Measurements from ENCODE around the gene PAK5. TPM values are rescaled to one million over a fixed set of nuclear protein-coding genes. Genes with fewer than 3 reads are reported as not detected.

The PAK5 gene
- total and polyA plus RNA-seq, 2 of the 13 experiments (the other 11 are each of a cell fraction or from before 2014, with no cell fraction given), result not detected

DNA sequence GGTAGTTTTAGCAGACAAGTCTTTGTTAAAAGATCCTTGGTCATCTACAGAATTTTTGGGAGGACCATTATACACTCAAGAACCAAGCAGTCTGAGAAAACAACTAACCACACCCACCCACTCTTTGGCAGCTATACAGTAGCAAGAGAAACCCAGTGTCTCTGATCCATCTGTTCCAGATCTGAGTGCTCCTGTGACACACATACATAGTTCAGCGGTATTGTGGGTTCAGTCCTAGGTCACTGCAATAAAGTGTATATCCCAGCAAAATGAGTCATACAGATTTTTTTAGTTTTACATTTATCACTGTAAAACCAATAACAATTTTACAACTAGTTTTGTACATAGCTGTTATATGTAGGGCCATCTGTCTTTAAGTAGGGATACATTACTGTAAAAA is 47.4 kb upstream of the PAK5 start:
- CTCF ChIA-PET (ENCODE audit: low intra/inter-chr PET ratio, low total read pairs), result no interaction called here
- no peak for TF ChIP-seq RAD21 (CRISPR knock-in tag; IDR thresholded peaks at IDR 0.05)
- TF ChIP-seq, protein P1, sequence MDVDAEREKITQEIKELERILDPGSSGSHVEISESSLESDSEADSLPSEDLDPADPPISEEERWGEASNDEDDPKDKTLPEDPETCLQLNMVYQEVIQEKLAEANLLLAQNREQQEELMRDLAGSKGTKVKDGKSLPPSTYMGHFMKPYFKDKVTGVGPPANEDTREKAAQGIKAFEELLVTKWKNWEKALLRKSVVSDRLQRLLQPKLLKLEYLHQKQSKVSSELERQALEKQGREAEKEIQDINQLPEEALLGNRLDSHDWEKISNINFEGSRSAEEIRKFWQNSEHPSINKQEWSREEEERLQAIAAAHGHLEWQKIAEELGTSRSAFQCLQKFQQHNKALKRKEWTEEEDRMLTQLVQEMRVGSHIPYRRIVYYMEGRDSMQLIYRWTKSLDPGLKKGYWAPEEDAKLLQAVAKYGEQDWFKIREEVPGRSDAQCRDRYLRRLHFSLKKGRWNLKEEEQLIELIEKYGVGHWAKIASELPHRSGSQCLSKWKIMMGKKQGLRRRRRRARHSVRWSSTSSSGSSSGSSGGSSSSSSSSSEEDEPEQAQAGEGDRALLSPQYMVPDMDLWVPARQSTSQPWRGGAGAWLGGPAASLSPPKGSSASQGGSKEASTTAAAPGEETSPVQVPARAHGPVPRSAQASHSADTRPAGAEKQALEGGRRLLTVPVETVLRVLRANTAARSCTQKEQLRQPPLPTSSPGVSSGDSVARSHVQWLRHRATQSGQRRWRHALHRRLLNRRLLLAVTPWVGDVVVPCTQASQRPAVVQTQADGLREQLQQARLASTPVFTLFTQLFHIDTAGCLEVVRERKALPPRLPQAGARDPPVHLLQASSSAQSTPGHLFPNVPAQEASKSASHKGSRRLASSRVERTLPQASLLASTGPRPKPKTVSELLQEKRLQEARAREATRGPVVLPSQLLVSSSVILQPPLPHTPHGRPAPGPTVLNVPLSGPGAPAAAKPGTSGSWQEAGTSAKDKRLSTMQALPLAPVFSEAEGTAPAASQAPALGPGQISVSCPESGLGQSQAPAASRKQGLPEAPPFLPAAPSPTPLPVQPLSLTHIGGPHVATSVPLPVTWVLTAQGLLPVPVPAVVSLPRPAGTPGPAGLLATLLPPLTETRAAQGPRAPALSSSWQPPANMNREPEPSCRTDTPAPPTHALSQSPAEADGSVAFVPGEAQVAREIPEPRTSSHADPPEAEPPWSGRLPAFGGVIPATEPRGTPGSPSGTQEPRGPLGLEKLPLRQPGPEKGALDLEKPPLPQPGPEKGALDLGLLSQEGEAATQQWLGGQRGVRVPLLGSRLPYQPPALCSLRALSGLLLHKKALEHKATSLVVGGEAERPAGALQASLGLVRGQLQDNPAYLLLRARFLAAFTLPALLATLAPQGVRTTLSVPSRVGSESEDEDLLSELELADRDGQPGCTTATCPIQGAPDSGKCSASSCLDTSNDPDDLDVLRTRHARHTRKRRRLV (CRISPR knock-in tag; IDR thresholded peaks at IDR 0.05), result no peak
- TF ChIP-seq, protein P2, sequence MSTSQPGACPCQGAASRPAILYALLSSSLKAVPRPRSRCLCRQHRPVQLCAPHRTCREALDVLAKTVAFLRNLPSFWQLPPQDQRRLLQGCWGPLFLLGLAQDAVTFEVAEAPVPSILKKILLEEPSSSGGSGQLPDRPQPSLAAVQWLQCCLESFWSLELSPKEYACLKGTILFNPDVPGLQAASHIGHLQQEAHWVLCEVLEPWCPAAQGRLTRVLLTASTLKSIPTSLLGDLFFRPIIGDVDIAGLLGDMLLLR (CRISPR knock-in tag; IDR thresholded peaks at IDR 0.05), result no peak
- TF ChIP-seq ATF1 (CRISPR knock-in tag; IDR thresholded peaks at IDR 0.05), result no peak
- TF ChIP-seq CEBPB (IDR thresholded peaks at IDR 0.05; ENCODE audit: borderline replicate concordance, low read depth, low read length), result no peak
- TF ChIP-seq, protein P3, sequence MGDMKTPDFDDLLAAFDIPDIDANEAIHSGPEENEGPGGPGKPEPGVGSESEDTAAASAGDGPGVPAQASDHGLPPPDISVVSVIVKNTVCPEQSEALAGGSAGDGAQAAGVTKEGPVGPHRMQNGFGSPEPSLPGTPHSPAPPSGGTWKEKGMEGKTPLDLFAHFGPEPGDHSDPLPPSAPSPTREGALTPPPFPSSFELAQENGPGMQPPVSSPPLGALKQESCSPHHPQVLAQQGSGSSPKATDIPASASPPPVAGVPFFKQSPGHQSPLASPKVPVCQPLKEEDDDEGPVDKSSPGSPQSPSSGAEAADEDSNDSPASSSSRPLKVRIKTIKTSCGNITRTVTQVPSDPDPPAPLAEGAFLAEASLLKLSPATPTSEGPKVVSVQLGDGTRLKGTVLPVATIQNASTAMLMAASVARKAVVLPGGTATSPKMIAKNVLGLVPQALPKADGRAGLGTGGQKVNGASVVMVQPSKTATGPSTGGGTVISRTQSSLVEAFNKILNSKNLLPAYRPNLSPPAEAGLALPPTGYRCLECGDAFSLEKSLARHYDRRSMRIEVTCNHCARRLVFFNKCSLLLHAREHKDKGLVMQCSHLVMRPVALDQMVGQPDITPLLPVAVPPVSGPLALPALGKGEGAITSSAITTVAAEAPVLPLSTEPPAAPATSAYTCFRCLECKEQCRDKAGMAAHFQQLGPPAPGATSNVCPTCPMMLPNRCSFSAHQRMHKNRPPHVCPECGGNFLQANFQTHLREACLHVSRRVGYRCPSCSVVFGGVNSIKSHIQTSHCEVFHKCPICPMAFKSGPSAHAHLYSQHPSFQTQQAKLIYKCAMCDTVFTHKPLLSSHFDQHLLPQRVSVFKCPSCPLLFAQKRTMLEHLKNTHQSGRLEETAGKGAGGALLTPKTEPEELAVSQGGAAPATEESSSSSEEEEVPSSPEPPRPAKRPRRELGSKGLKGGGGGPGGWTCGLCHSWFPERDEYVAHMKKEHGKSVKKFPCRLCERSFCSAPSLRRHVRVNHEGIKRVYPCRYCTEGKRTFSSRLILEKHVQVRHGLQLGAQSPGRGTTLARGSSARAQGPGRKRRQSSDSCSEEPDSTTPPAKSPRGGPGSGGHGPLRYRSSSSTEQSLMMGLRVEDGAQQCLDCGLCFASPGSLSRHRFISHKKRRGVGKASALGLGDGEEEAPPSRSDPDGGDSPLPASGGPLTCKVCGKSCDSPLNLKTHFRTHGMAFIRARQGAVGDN (CRISPR knock-in tag; IDR thresholded peaks at IDR 0.05), result no peak
- TF ChIP-seq HNF4G (IDR thresholded peaks at IDR 0.05; ENCODE audit: borderline replicate concordance, low read depth, low read length), result no peak
- no peak for TF ChIP-seq HNF4G (CRISPR knock-in tag; IDR thresholded peaks at IDR 0.05; ENCODE audit: borderline replicate concordance, low read depth)
- TF ChIP-seq TBX2 (CRISPR knock-in tag; IDR thresholded peaks at IDR 0.05; ENCODE audit: borderline replicate concordance), result no peak
- TF ChIP-seq KAT2B (IDR thresholded peaks at IDR 0.05; ENCODE audit: borderline replicate concordance, low read depth, low read length), result no peak
- TF ChIP-seq, protein P4, sequence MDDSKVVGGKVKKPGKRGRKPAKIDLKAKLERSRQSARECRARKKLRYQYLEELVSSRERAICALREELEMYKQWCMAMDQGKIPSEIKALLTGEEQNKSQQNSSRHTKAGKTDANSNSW (CRISPR knock-in tag; IDR thresholded peaks at IDR 0.05; ENCODE audit: borderline replicate concordance), result no peak
- no peak for TF ChIP-seq ELF4 (CRISPR knock-in tag; IDR thresholded peaks at IDR 0.05; ENCODE audit: borderline replicate concordance)
- TF ChIP-seq ZFP37 (CRISPR knock-in tag; IDR thresholded peaks at IDR 0.05; ENCODE audit: borderline replicate concordance), result no peak

More for the DNA sequence above, 47.4 kb upstream of the PAK5 start:
- DNase-seq (ENCODE audit: low spot score) (no peak), ATAC-seq (no peak), FAIRE-seq (no peak)
- no peaks in the 10 kb centered on the region for H3K79me2 ChIP-seq (ENCODE audit: insufficient read depth, low read length)
- WGBS (ENCODE audit: low lambda C conversion rate), result 45% methylated on average over 1 of the region's 1 CpG
- no peak overlapping the region for H3K9ac ChIP-seq (ENCODE audit: insufficient read depth, low read depth, low read length)
- H3K27ac ChIP-seq (ENCODE audit: extremely low read length, insufficient read depth, low read length), result no peak overlapping the region
- no peaks in the 10 kb centered on the region for H3K9me3 ChIP-seq (ENCODE audit: low read length)
- H4K20me1 ChIP-seq (ENCODE audit: insufficient read depth, low read length), result no peaks in the 10 kb centered on the region
- POLR2A ChIA-PET, result no interaction called here
- no TSS peak for BruUV-seq (replicated peaks)
- no peak overlapping the region for H3K4me3 ChIP-seq (replicated peaks in 1 of 3; ENCODE audit: insufficient read depth in 1 of 3, low read depth in 2 of 3, low read length in 3 of 3)
- in situ Hi-C loops (cut with HindIII; ENCODE audit: extremely low pct_ligation_motif_present, low pct_unique_long_range_greater_than_20kb) (no loop called here), intact Hi-C loops (cut with micrococcal nuclease; ENCODE audit: unreplicated experiment) (loop anchor here (10.0 kb wide), 1 partner anchor 51 kb away; the partner anchor contains the start of gene PAK5)
- H3K4me2 ChIP-seq (ENCODE audit: low read depth, low read length), result no peak overlapping the region
- no peaks in the 10 kb centered on the region for H3K36me3 ChIP-seq (replicated peaks in 1 of 2; ENCODE audit: control insufficient read depth in 1 of 2, insufficient read depth in 2 of 2, low read length in 2 of 2)
- no peak overlapping the region for H2AFZ ChIP-seq (ENCODE audit: low read length)
- no peaks in the 10 kb centered on the region for H3K4me1 ChIP-seq (ENCODE audit: insufficient read depth, low read length)
- no peaks in the 10 kb centered on the region for H3K27me3 ChIP-seq (ENCODE audit: control insufficient read depth in 1 of 2, insufficient read depth in 2 of 2, low read length in 2 of 2)
